GM19025 (cell line): ENCODE results near the gene CBFB.
"Not testable (repeated sequence)": the region's sequence is repeated elsewhere in the genome, so short reads cannot be mapped to it uniquely, and the experiment has no call there.

ENCODE experiments used
- ATAC-seq: cut with Tn5 transposase; IDR thresholded peaks from one replicate; pipeline ENCODE4 v1.9.1; 2021; ENCODE audit warnings: mild to moderate bottlenecking, low read depth, moderate library complexity; ENCODE audit not compliant: unreplicated experiment

Gene CBFB

DNA sequence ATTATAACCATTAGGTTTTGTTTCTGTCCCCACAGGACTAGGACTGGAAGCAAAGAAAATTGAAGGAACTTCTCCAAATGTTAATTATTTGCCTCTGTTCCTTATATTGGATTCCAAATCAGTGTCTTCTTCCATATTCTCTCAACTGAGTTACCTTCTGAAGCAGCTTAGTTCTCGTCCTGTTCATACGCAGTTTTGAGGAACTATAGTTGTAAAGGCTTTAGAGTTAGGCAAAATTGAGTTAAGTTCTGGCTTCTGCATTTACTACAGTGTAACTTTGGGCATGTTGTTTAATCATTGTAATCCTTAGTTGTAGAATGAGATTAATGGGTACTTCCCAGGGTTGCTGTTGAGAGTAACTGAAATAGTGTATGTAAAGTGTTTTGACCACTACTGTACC, 11.2 kb downstream of the CBFB start:
- ATAC-seq, result no peak

GRCh38 chr16:67040906-67041305, 12.0 kb downstream of the CBFB start:
- ATAC-seq, result no peak

- not testable (repeated sequence) for ATAC-seq
Observed at GRCh38 chr16:67041520-67041919, 12.6 kb downstream of the CBFB start.

- ATAC-seq, result no peak
Observed at GRCh38 chr16:67043420-67043819, 14.5 kb downstream of the CBFB start.

- ATAC-seq, result no peak
Observed at GRCh38 chr16:67050796-67051195, 21.8 kb downstream of the CBFB start.

GRCh38 chr16:67052399-67052798, 23.4 kb downstream of the CBFB start:
- no peak for ATAC-seq

DNA sequence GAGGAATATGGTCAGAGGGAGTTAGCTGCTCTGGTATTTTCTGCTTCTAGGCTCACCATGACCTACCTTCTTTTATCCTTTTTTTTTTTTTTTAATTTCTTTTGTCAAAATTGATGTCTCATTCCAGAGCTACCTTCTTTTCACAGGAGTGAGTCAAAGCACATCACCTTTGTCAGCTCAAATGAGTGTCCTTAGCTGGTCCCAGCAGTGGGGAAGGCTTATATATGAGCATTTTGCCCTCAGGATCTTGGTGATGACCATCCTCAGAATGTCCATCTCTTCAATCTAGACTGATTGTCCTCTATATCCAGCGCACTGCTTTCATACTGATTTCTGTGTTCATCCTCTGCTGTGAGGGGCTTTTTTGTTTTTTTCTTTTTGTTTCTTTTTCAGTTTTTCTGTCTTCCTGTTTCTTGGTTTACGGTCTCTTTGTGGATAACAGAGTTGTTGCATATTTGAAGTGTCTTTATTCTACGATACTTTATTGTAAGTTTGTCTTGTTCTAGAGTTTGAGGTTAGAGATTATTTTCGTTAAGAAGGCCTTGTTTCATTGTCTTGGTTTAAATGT, 24.9 kb downstream of the CBFB start:
- no peak for ATAC-seq

GRCh38 chr16:67054901-67055300, 26.0 kb downstream of the CBFB start:
- no peak for ATAC-seq

DNA sequence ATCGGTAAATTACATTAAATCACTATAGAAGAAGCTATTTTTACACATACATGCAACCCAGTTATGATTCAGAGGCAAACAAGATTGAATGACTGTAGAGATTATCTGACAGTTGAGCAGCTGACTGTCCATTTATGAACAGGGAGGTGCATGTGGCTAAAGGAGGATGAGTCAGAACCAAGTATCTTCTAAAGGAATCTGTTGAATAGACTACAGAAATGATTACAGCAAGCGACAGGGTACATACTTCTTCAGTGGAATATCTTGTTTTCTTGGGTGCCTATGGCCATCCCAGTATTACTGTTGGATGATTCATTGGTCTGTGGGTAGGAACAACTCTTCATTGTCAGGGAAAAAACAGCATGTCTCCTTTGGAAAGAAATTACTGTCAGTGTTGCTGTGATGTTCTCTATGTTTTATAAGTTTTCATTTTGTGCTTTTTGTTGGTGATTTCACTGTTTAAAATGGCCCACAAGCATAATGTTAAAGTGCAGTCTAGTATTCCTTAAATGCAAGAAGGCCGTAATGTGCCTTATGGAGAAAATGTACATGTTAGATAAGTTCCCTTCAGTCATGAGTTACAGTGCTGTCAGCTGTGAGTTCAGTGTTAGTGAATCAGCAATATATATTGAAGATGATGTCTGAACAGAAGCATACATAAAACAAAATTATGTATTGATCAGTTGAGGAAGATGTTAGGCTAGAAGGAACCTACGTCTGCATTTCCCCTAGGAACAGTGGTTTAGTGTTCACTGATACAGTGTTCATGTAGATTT, 27.0 kb downstream of the CBFB start:
- ATAC-seq, result no peak

GRCh38 chr16:67063008-67063407, 34.1 kb downstream of the CBFB start:
- ATAC-seq, result no peak

GRCh38 chr16:67068212-67068753, 39.3 kb downstream of the CBFB start:
- no peak for ATAC-seq

DNA sequence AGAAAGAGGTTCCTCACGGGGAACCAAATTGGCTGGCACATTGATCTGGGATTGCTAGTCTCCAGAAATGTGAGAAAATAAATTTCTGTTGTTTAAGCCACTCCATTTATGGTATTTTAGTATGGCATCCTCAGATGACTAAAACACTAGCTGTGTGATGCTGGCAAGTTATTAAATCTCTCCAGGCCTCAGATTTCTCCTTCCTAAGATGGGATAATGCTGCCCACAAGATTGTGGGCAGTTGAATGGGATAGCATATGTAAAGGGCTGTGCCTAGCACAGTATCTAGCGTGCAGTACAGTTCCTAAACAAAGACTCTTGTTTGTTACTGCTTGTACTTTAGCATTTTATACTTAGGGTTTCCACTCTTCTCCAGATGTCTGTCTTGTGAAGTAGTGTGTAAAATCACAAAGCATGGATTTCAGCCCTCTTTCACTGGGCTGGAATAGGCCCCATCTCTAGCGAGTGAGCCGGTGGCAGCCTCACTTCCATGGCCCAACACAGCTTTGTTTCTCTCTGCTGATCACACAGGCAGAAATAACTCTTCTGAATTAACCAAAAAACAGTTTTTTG, 42.6 kb downstream of the CBFB start:
- ATAC-seq, result no peak

GRCh38 chr16:67075331-67075730, 46.4 kb downstream of the CBFB start:
- ATAC-seq, result no peak

DNA sequence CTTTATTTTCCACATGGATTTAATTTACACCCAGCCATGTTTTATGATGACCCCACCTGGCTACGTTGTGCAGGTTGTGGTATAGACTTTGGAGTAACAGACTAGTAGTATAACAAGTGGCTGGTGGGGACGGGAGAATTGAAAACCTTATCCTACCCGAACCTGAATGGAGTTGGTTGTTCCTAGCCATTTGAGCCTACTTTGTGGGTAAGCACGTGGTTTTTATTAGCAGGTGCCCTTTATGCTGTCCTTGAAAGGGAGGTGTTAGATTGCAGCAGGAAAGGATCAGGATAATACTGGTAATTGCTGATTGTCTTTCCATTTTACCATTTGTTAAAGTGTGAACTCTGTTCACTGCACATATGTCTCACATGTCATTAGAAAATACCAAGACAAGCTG, 48.9 kb downstream of the CBFB start:
- ATAC-seq, result no peak

DNA sequence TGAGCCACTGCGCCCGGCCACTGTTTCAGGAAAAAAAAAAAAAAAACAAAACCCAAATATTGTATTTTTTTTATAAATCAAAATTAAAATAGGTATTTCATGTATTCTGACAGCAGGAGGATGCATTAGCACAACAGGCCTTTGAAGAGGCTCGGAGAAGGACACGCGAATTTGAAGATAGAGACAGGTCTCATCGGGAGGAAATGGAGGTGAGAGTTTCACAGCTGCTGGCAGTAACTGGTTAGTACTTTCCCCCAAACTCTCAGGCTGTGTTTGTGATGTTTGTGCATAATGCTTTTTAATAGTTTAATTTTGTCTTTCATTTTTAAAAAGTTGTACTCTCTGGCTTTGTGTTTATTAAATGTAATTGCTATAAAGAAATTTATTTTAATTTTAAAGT, 53.2 kb downstream of the CBFB start:
- ATAC-seq, result no peak

DNA sequence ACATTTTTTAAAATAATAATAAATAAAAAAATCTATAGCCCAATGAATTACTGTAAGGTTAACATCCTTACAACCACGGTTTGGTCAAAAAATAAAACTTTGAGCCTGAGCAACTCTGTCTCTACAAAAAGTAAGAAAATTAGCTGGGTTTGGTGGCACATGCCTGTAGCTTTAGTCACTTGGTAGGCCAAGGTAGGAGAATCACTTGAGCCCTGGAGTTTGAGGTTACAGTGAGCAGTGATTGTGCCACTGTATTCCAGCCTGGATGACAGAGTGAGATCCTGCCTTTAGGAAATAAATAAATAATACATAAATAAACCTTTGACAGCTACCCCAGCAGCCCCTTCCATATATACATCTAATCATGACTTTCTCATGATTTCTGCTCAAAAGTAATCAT, 53.9 kb downstream of the CBFB start:
- ATAC-seq, result no peak

- no peak for ATAC-seq
Observed at GRCh38 chr16:67084345-67085028, 55.5 kb downstream of the CBFB start.

DNA sequence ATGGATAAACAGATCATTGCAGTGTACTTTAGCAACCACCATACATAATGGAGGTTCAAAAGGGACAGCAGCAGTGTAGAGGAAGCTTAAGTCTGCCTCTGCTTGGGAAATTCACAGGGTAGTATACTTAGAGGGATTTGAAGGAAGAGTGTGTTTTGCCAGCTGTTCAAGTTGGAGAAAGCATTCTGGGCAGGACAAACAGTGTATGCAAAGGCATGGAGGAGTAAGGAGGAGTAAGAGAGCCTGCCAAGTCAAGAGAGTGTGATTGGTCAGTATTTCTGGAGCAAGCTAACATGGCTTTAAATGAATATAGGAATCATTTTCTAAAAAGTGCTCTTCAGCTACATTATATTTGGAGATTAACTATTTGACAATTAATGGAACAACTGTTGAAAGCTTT, 57.9 kb downstream of the CBFB start:
- ATAC-seq, result no peak

DNA sequence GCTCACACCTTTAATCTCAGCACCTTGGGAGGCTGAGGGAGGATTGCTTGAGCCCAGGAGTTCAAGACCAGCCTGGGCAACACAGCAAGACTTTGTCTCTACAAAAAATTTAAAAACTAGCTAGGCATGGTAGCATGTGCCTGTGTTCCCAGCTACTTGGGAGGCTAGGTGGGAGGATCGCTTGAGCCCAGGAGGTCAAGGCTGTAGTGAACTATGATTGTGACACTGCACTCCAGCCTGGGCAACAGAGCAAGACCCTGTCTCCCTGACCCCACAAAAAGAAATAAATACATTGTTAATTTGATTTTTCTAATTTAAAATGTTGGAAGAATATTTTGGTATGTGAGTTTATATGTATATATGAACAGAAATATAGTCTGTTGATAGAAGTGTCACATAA, 58.3 kb downstream of the CBFB start:
- no peak for ATAC-seq

DNA sequence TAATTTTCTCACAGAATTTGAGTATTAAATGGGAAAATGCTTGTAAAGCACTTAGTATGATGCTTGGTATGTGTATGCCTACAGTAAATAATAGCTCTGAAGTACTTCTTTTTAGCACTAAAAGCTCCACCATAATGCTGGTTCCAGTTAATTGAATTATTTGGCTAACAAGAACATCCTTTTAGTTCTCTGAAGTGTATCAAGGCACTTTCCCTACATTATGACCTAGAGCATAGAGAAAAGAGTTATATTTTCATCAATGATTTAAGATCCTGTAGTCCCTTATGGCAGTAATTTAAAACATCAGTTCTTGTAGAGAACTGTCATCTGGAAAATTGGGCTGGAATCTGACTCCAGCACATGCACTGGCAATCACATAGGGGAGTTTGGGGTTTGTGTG, 58.9 kb downstream of the CBFB start:
- ATAC-seq, result no peak

- ATAC-seq, result no peak
Observed at GRCh38 chr16:67088551-67088950, 59.6 kb downstream of the CBFB start.
